Measurements from ENCODE around the gene IGSF1. TPM values are rescaled to one million over a fixed set of nuclear protein-coding genes. Genes with fewer than 3 reads are reported as not detected.
A peak's percentile ranks its signal among the peaks of the same experiment; 100 is the strongest.

IGSF1 gene
- polyA plus RNA-seq, 6 donors from 2014 or later, result not detected

- H3K4me1 Mint-ChIP-seq, result no peaks in the 10 kb centered on the region
- H3K4me3 Mint-ChIP-seq, result no peak overlapping the region
- no peak overlapping the region for H3K27ac Mint-ChIP-seq
- peaks cover 0 to 4% (median 0%) of the 10 kb centered on the region in 7 donors for H3K9me3 Mint-ChIP-seq
- peaks cover 0 to 4% (median 0%) of the 10 kb centered on the region in 3 donors for H3K27me3 Mint-ChIP-seq
- H3K36me3 Mint-ChIP-seq, result no peaks in the 10 kb centered on the region
- DNase-seq, result no peak
- no peak for ATAC-seq (ENCODE audit: low read depth in 2 of 2)
Measured at GRCh38 chrX:131298846-131299245, 9.7 kb upstream of the IGSF1 start.

DNA sequence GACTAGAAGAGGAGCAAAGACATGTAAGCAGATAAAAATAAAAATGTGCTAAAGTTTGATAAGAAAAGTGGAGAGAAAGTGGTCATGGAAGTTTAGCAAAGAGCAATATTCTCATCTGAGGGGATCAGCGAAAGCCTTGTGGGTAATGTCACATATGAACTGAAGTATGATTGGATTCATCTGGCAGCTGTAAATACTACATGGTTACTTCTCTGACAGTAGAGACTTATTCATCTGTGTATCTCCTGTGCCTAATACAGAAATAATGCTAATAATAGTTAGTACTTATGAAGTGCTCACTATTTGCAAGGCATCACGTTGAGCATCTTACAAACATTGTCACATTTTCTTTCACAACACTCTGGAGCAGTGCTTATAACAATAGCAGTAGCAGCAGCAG is 8.9 kb upstream of the IGSF1 start:
- DNase-seq, result no peak
- ATAC-seq (ENCODE audit: low read depth in 2 of 2), result no peak
- H3K36me3 Mint-ChIP-seq, result no peaks in the 10 kb centered on the region
- no peak overlapping the region for H3K4me3 Mint-ChIP-seq
- peaks cover 0 to 4% (median 0%) of the 10 kb centered on the region in 3 donors for H3K27me3 Mint-ChIP-seq
- H3K9me3 Mint-ChIP-seq, result peaks cover 0 to 4% (median 0%) of the 10 kb centered on the region in 7 donors
- no peaks in the 10 kb centered on the region for H3K4me1 Mint-ChIP-seq
- H3K27ac Mint-ChIP-seq, result no peak overlapping the region

- Mint-ChIP-seq H3K27me3 (peaks cover 14 to 27% (median 24%) of the 10 kb centered on the region in 3 donors), H3K9me3 (peaks cover 0 to 2% (median 0%) of the 10 kb centered on the region in 7 donors), H3K36me3 (no peaks in the 10 kb centered on the region), H3K27ac (no peak overlapping the region), H3K4me3 (peak overlapping the region in 1 of 8 donors; percentile 41), H3K4me1 (peaks cover 0 to 4% (median 4%) of the 10 kb centered on the region in 3 donors)
- DNase-seq, result no peak
- no peak for ATAC-seq (ENCODE audit: low read depth in 2 of 2)
Measured at GRCh38 chrX:131289527-131289926, 421 bp upstream of the IGSF1 start.

- Mint-ChIP-seq H3K36me3 (no peaks in the 10 kb centered on the region), H3K27ac (no peak overlapping the region), H3K9me3 (peaks cover 0 to 2% (median 0%) of the 10 kb centered on the region in 7 donors), H3K27me3 (peaks cover 19 to 27% (median 24%) of the 10 kb centered on the region in 3 donors), H3K4me1 (peaks cover 0 to 4% (median 4%) of the 10 kb centered on the region in 3 donors), H3K4me3 (no peak overlapping the region)
- ATAC-seq (ENCODE audit: low read depth in 2 of 2) (no peak), DNase-seq (no peak)
Measured at GRCh38 chrX:131288188-131288587, 918 bp downstream of the IGSF1 start.

DNA sequence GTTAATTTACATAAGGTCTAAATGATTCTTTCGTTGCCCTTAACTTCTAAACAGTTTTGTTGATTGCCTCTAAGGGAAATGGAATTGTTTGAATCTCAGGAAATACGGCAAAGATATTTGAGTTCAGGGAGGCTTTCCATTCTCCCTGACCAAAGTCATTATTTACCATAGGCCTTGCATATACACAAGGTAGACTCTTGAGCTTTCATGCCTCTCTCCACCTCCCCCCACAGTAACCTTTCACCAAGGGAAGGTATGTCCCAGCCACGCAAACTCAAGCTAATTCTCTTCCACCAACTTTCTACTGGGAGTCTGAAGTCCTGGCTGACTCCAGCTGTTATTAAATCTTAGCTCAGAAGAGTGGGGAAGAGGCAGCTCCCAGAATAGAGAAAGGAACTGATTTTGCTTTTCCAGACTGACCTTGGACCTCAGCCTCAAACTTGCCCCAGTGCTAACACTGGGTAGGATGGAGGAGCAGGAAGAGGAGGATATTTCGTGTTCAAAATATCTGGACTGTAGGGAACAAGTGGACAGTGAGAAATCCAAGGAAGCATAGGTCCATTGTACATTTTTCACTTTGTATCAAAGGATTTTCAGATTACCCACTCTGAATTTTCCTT is 1.4 kb downstream of the IGSF1 start:
- Mint-ChIP-seq H3K4me3 (no peak overlapping the region), H3K27ac (peak overlapping the region in 1 of 6 donors; percentile 4), H3K9me3 (peaks cover 0 to 2% (median 0%) of the 10 kb centered on the region in 7 donors), H3K27me3 (peaks cover 20 to 27% (median 24%) of the 10 kb centered on the region in 3 donors), H3K36me3 (no peaks in the 10 kb centered on the region), H3K4me1 (peaks cover 0 to 4% (median 4%) of the 10 kb centered on the region in 3 donors)
- no peak for DNase-seq
- ATAC-seq (ENCODE audit: low read depth in 2 of 2), result no peak

GRCh38 chrX:131279617-131280016 is 9.5 kb downstream of the IGSF1 start:
- DNase-seq (no peak), ATAC-seq (ENCODE audit: low read depth in 2 of 2) (no peak)
- no peak overlapping the region for H3K27ac Mint-ChIP-seq
- no peak overlapping the region for H3K4me3 Mint-ChIP-seq
- H3K9me3 Mint-ChIP-seq, result peaks cover 0 to 4% (median 0%) of the 10 kb centered on the region in 7 donors
- peaks cover 6 to 22% (median 16%) of the 10 kb centered on the region in 3 donors for H3K27me3 Mint-ChIP-seq
- no peaks in the 10 kb centered on the region for H3K4me1 Mint-ChIP-seq
- no peaks in the 10 kb centered on the region for H3K36me3 Mint-ChIP-seq

DNA sequence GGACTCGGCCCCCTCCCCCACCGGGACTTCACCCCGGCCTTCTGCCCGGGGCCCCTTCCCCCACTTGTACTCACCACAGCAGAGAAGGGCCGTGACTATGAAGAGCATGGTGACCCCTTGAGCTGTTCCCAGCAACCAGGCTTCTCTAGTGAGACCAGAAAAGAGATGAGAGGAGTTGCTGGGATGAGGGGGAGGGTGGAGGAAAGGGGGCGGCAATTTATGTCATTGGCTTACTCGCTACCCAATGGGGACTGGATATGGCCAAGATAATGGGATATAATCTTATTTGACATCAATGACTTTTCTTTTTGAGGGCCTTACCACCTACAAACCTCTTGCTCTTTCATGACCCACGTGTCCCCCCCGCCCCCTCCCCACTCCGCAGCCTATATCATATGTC is 9.9 kb downstream of the IGSF1 start:
- Mint-ChIP-seq H3K27me3 (peaks cover 6 to 22% (median 16%) of the 10 kb centered on the region in 3 donors), H3K4me1 (no peaks in the 10 kb centered on the region), H3K9me3 (peaks cover 0 to 4% (median 0%) of the 10 kb centered on the region in 7 donors), H3K36me3 (no peaks in the 10 kb centered on the region), H3K4me3 (no peak overlapping the region), H3K27ac (no peak overlapping the region)
- ATAC-seq (ENCODE audit: low read depth in 2 of 2), result no peak
- no peak for DNase-seq

- no peaks in the 10 kb centered on the region for H3K4me1 Mint-ChIP-seq
- DNase-seq (no peak), ATAC-seq (ENCODE audit: low read depth in 2 of 2) (no peak)
- peaks cover 6 to 22% (median 7%) of the 10 kb centered on the region in 3 donors for H3K27me3 Mint-ChIP-seq
- H3K9me3 Mint-ChIP-seq, result peaks cover 0 to 4% (median 0%) of the 10 kb centered on the region in 7 donors
- H3K27ac Mint-ChIP-seq, result no peak overlapping the region
- H3K4me3 Mint-ChIP-seq, result no peak overlapping the region
- H3K36me3 Mint-ChIP-seq, result no peaks in the 10 kb centered on the region
Measured at GRCh38 chrX:131277543-131278136, 11.5 kb downstream of the IGSF1 start.

DNA sequence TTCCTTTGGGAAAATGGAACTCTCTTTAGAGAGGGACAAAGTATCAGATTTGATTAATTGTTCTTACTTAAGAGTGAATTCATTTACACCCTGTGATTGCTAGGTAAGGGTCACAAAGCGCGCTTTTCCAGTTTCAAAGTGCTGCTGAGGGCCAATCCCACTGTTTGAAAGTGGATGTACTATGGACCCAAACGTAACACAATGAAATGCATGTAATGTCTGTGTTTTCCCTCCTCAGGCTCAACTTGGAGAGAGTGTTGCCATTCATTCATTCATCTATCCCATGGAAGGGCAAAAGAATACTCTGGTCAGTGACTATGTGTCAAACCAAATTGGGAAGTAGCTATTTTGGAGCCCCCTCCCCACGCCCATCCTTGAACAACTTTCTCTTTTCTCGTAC is 16.1 kb downstream of the IGSF1 start:
- DNase-seq (no peak), ATAC-seq (ENCODE audit: low read depth in 2 of 2) (no peak)
- H3K27ac Mint-ChIP-seq, result no peak overlapping the region
- H3K27me3 Mint-ChIP-seq, result peaks cover 0 to 6% (median under 1%) of the 10 kb centered on the region in 3 donors
- H3K4me1 Mint-ChIP-seq, result no peaks in the 10 kb centered on the region
- peaks cover 0 to 4% (median 0%) of the 10 kb centered on the region in 7 donors for H3K9me3 Mint-ChIP-seq
- H3K4me3 Mint-ChIP-seq, result no peak overlapping the region
- no peaks in the 10 kb centered on the region for H3K36me3 Mint-ChIP-seq

- no peak overlapping the region for H3K27ac Mint-ChIP-seq
- DNase-seq (no peak), ATAC-seq (ENCODE audit: low read depth in 2 of 2) (no peak)
- no peaks in the 10 kb centered on the region for H3K36me3 Mint-ChIP-seq
- H3K9me3 Mint-ChIP-seq, result peaks cover 0 to 4% (median 0%) of the 10 kb centered on the region in 7 donors
- H3K4me1 Mint-ChIP-seq, result no peaks in the 10 kb centered on the region
- no peak overlapping the region for H3K4me3 Mint-ChIP-seq
- H3K27me3 Mint-ChIP-seq, result peaks cover 0 to 3% (median 0%) of the 10 kb centered on the region in 3 donors
Measured at GRCh38 chrX:131271826-131272225, 17.3 kb downstream of the IGSF1 start.

GRCh38 chrX:131271274-131271673 is 17.8 kb downstream of the IGSF1 start:
- ATAC-seq (ENCODE audit: low read depth in 2 of 2) (no peak), DNase-seq (no peak)
- Mint-ChIP-seq H3K4me1 (no peaks in the 10 kb centered on the region), H3K36me3 (no peaks in the 10 kb centered on the region), H3K27me3 (no peaks in the 10 kb centered on the region), H3K4me3 (no peak overlapping the region), H3K27ac (no peak overlapping the region), H3K9me3 (peaks cover 0 to 4% (median 0%) of the 10 kb centered on the region in 7 donors)

DNA sequence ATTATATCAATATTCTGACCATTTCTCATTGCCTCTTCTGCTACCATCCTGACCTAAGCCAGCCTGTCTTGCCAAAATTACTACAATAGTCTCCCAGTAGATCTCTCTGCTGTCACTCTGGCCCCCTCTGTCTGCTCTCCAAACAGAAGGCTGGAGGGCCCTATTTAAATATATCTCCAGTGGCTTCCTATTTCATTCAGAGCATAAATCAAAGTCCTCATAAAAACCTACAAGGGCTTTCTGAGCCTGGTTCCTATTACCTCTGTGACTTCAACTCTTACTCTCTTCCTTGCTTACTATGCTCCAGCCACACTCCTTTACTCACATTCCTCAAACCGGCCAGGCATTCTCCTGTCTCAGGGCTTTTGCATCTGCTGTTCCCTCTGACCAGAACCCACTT is 19.0 kb downstream of the IGSF1 start:
- ATAC-seq (ENCODE audit: low read depth in 2 of 2) (no peak), DNase-seq (no peak)
- Mint-ChIP-seq H3K4me1 (no peaks in the 10 kb centered on the region), H3K27me3 (no peaks in the 10 kb centered on the region), H3K36me3 (no peaks in the 10 kb centered on the region), H3K4me3 (no peak overlapping the region), H3K9me3 (peaks cover 0 to 4% (median 0%) of the 10 kb centered on the region in 7 donors), H3K27ac (peak overlapping the region in 1 of 6 donors; percentile 3)

- peak overlapping the region in 1 of 6 donors; percentile 9 for H3K27ac Mint-ChIP-seq
- H3K36me3 Mint-ChIP-seq, result no peaks in the 10 kb centered on the region
- H3K9me3 Mint-ChIP-seq, result peaks cover 0 to 2% (median 0%) of the 10 kb centered on the region in 7 donors
- ATAC-seq (ENCODE audit: low read depth in 2 of 2) (no peak), DNase-seq (no peak)
- H3K27me3 Mint-ChIP-seq, result peaks cover 0 to 15% (median 0%) of the 10 kb centered on the region in 3 donors
- no peaks in the 10 kb centered on the region for H3K4me1 Mint-ChIP-seq
- no peak overlapping the region for H3K4me3 Mint-ChIP-seq
Measured at GRCh38 chrX:131264665-131265064, 24.4 kb downstream of the IGSF1 start.

DNA sequence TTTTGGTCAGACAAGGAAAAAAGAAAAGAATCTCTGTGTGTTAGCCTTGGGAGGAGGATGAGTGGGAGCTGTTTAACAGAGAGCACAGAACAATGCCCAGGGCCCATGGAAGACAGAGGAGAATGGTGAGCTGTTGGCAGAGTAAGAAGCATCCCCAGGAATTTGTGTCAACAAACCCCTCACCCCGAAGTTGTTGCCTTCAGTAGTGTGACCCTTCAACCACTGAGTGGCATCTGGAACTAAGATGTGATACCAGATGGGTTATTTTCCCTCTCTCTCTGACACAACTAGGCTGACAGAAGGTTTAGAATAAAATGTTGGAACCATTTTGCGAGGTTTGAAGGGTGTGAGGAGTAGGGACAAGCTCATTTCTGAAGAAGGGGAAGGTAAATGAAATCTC is 25.1 kb downstream of the IGSF1 start:
- H3K27me3 Mint-ChIP-seq, result peaks cover 0 to 15% (median 0%) of the 10 kb centered on the region in 3 donors
- H3K27ac Mint-ChIP-seq, result no peak overlapping the region
- no peak overlapping the region for H3K4me3 Mint-ChIP-seq
- ATAC-seq (ENCODE audit: low read depth in 2 of 2) (no peak), DNase-seq (no peak)
- H3K9me3 Mint-ChIP-seq, result peaks cover 0 to 2% (median 0%) of the 10 kb centered on the region in 7 donors
- H3K4me1 Mint-ChIP-seq, result no peaks in the 10 kb centered on the region
- H3K36me3 Mint-ChIP-seq, result no peaks in the 10 kb centered on the region

Measured in naive B cell (primary cell).